ENCODE measurements around the gene LSM4. TPM values are rescaled to one million over a fixed set of nuclear protein-coding genes. Genes with fewer than 3 reads are reported as not detected.

The LSM4 gene
- total and polyA plus RNA-seq, 2 of the 13 experiments (the other 11 are each of a cell fraction or from before 2014, with no cell fraction given), result 65.8 to 166 TPM

DNA sequence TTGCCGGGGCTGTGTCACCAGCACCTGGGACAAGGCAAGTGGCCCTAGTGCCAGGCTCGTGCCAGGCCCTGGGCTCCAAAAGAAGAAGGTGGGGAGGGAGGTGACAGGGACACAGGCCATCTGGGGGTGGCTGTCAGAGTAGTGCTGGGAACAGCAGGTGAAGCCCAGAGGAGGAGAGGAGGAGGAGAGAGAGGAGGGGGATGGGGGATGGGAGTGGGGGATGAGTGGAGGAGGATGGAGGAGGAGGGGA is 18.7 kb downstream of the LSM4 start:
- intact Hi-C loops (cut with micrococcal nuclease; ENCODE audit: unreplicated experiment), result loop anchor here (1.0 kb wide), 1 partner anchor 14 kb away; no protein-coding TSS in a partner anchor
- H3K9me3 ChIP-seq (ENCODE audit: low read length), result no peaks in the 10 kb centered on the region
- peak; percentile 35 for ATAC-seq
- H3K36me3 ChIP-seq (replicated peaks in 1 of 2; ENCODE audit: control insufficient read depth in 1 of 2, insufficient read depth in 2 of 2, low read length in 2 of 2), result peaks cover 1 to 7% of the 10 kb centered on the region in 2 experiments; a peak in 2 of 5 replicates
- 0% methylated on average over 2 of the region's 2 CpGs for WGBS (ENCODE audit: low lambda C conversion rate)
- no peak overlapping the region for H2AFZ ChIP-seq (ENCODE audit: low read length)
- no peaks in the 10 kb centered on the region for H3K79me2 ChIP-seq (ENCODE audit: insufficient read depth, low read length)
- POLR2A ChIA-PET, result interaction anchor here (0.6 to 7.2 kb wide), 17 partner anchors 12 to 445 kb away, joined by 3 to 251 read pairs (median 8); partner anchors contain the start of genes GDF15, IQCN, JUND and LSM4
- peak overlapping the region; percentile 78 for H3K9ac ChIP-seq (ENCODE audit: insufficient read depth, low read depth, low read length)
- H3K27me3 ChIP-seq (ENCODE audit: control insufficient read depth in 1 of 2, insufficient read depth in 2 of 2, low read length in 2 of 2), result no peaks in the 10 kb centered on the region
- H3K4me2 ChIP-seq (ENCODE audit: low read depth, low read length), result peak overlapping the region; percentile 97
- H3K27ac ChIP-seq (ENCODE audit: extremely low read length, insufficient read depth, low read length), result peak overlapping the region; percentile 86
- CTCF ChIA-PET (ENCODE audit: low intra/inter-chr PET ratio, low total read pairs), result interaction anchor here (1.0 kb wide), 1 partner anchor 19 kb away, joined by 3 read pairs; the partner anchor contains the start of gene LSM4
- peak overlapping the region; percentile 60 to 77 (median 61) for H3K4me3 ChIP-seq (replicated peaks in 1 of 3; ENCODE audit: insufficient read depth in 1 of 3, low read depth in 2 of 3, low read length in 3 of 3)
- TF ChIP-seq ARID5B (CRISPR knock-in tag; IDR thresholded peaks at IDR 0.05), result no peak
- no peak for TF ChIP-seq ZNF530 (CRISPR knock-in tag; IDR thresholded peaks at IDR 0.05; ENCODE audit: low read depth)
- 0 out of 2 replicates have a peak, but pooled peaks have one; percentile 36 for TF ChIP-seq MZF1 (CRISPR knock-in tag; IDR thresholded peaks at IDR 0.05; ENCODE audit: borderline replicate concordance)
- 0 out of 2 replicates have a peak, but pooled peaks have one; percentile 51 for TF ChIP-seq REL (CRISPR knock-in tag; conservative IDR thresholded peaks at IDR 0.05)
- TF ChIP-seq, protein P1, sequence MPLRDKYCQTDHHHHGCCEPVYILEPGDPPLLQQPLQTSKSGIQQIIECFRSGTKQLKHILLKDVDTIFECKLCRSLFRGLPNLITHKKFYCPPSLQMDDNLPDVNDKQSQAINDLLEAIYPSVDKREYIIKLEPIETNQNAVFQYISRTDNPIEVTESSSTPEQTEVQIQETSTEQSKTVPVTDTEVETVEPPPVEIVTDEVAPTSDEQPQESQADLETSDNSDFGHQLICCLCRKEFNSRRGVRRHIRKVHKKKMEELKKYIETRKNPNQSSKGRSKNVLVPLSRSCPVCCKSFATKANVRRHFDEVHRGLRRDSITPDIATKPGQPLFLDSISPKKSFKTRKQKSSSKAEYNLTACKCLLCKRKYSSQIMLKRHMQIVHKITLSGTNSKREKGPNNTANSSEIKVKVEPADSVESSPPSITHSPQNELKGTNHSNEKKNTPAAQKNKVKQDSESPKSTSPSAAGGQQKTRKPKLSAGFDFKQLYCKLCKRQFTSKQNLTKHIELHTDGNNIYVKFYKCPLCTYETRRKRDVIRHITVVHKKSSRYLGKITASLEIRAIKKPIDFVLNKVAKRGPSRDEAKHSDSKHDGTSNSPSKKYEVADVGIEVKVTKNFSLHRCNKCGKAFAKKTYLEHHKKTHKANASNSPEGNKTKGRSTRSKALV (CRISPR knock-in tag; IDR thresholded peaks at IDR 0.05), result no peak
- H3K4me1 ChIP-seq (ENCODE audit: insufficient read depth, low read length), result peaks cover 56% of the 10 kb centered on the region
- H4K20me1 ChIP-seq (ENCODE audit: insufficient read depth, low read length), result no peaks in the 10 kb centered on the region
- in situ Hi-C loops (cut with HindIII; ENCODE audit: extremely low pct_ligation_motif_present, low pct_unique_long_range_greater_than_20kb), result no loop called here
- no TSS peak for BruUV-seq (replicated peaks)
- DNase-seq (ENCODE audit: low spot score), result no peak
- FAIRE-seq, result no peak
